ENCODE data around the gene CYP21A2. TPM values are rescaled to one million over a fixed set of nuclear protein-coding genes. Genes with fewer than 3 reads are reported as not detected.
"Not testable (repeated sequence)": the region's sequence is repeated elsewhere in the genome, so short reads cannot be mapped to it uniquely, and the experiment has no call there.

CYP21A2 gene
- total RNA-seq (0.12 and 1.4 TPM in 2 replicates), polyA plus RNA-seq (1.7 and 2.4 TPM in 2 replicates)

DNA sequence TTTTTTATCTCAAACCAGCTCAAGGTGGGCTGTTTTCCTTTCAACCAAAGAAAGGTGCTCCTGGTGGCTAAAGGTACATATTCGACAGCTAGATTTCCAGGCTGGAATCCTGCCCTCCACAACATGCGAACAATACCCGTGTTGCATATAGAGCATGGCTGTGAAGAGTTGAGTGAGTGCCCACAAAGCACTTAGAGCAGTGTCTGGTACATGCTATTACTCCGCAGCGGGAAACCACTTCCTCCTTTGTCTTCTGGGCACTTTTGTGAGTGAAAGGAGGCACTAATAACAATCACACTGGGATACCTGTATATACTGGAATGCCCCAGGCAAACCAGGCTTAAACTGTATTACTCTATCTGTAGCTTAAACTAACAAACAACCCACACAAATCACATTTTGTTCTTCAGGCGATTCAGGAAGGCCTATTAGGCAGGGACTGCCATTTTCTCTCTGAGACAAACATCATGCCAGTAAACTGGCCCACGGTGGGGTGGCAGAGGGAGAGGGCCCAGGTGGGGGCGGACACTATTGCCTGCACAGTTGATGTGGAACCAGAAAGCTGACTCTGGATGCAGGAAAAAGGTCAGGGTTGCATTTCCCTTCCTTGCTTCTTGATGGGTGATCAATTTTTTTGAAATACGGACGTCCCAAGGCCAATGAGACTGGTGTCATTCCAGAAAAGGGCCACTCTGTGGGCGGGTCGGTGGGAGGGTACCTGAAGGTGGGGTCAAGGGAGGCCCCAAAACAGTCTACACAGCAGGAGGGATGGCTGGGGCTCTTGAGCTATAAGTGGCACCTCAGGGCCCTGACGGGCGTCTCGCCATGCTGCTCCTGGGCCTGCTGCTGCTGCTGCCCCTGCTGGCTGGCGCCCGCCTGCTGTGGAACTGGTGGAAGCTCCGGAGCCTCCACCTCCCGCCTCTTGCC is at the start of gene CYP21A2:
Gene CYP21A2 (plus strand): TSS at position 818 of the 927 bp plus-strand sequence. CDS start 8 bp downstream, at position 826.
- H3K27me3 ChIP-seq; H3K36me3 ChIP-seq (replicated peaks; ENCODE audit: insufficient read depth, low read depth); H3K9me3 ChIP-seq (ENCODE audit: low read depth); H3K4me2 ChIP-seq; H3K4me1 ChIP-seq (ENCODE audit: insufficient read depth); H3K79me2 ChIP-seq; H3K9me2 ChIP-seq (replicated peaks; ENCODE audit: insufficient read depth); H2AFZ ChIP-seq; H3K4me3 ChIP-seq; H4K20me1 ChIP-seq (ENCODE audit: insufficient read depth, poor library complexity, severe bottlenecking); DNase-seq (ENCODE audit: low spot score): not testable (repeated sequence)
- H3K27ac ChIP-seq, result peak within 1 kb of the TSS; percentile 68
- WGBS (ENCODE audit: low lambda C conversion rate, missing lambda C conversion rate), result 84% methylated on average over 14 of the region's 19 CpGs

DNA sequence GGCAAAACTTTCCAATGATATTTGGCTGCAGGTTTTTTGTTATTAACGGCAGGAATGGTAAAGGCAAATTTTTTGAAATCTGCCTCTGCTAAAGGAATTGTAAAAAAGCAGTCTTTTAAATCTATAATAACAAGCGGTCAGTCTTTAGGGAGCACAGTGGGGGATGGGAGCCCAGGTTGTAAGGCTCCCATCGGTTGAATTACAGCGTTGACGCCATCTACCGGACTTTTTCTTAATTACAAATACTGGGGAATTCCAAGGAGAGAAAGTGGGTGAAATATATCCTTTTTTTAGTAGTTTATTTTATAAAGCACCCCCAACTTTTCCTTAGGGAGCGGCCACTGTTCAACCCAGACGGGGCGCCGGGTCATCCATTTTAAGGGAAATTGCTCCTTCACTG is 48.9 kb upstream of the CYP21A2 start:
- not testable (repeated sequence) for H2AFZ ChIP-seq; H4K20me1 ChIP-seq (ENCODE audit: insufficient read depth, poor library complexity, severe bottlenecking); H3K79me2 ChIP-seq; H3K27ac ChIP-seq; H3K27me3 ChIP-seq; H3K4me1 ChIP-seq (ENCODE audit: insufficient read depth); H3K4me3 ChIP-seq; H3K4me2 ChIP-seq; H3K9me2 ChIP-seq (replicated peaks; ENCODE audit: insufficient read depth); H3K36me3 ChIP-seq (replicated peaks; ENCODE audit: insufficient read depth, low read depth); DNase-seq (ENCODE audit: low spot score); H3K9me3 ChIP-seq (ENCODE audit: low read depth)
- WGBS (ENCODE audit: low lambda C conversion rate, missing lambda C conversion rate), result no CpG with 5 or more reads among the region's 10 CpGs

- H3K4me3 ChIP-seq; H2AFZ ChIP-seq; H3K4me1 ChIP-seq (ENCODE audit: insufficient read depth); H3K4me2 ChIP-seq; H3K27me3 ChIP-seq; H3K27ac ChIP-seq; H3K36me3 ChIP-seq (replicated peaks; ENCODE audit: insufficient read depth, low read depth); H3K9me2 ChIP-seq (replicated peaks; ENCODE audit: insufficient read depth); H4K20me1 ChIP-seq (ENCODE audit: insufficient read depth, poor library complexity, severe bottlenecking); H3K79me2 ChIP-seq; H3K9me3 ChIP-seq (ENCODE audit: low read depth); DNase-seq (ENCODE audit: low spot score): not testable (repeated sequence)
- 93% methylated on average over 7 of the region's 14 CpGs for WGBS (ENCODE audit: low lambda C conversion rate, missing lambda C conversion rate)
Observed at GRCh38 chr6:31994421-31994820, 43.8 kb upstream of the CYP21A2 start.

- not testable (repeated sequence) for H3K4me2 ChIP-seq; H3K9me3 ChIP-seq (ENCODE audit: low read depth); H3K27ac ChIP-seq; H3K4me1 ChIP-seq (ENCODE audit: insufficient read depth); H3K4me3 ChIP-seq; H3K27me3 ChIP-seq; H3K79me2 ChIP-seq; H4K20me1 ChIP-seq (ENCODE audit: insufficient read depth, poor library complexity, severe bottlenecking); H3K9me2 ChIP-seq (replicated peaks; ENCODE audit: insufficient read depth); DNase-seq (ENCODE audit: low spot score); H3K36me3 ChIP-seq (replicated peaks; ENCODE audit: insufficient read depth, low read depth); H2AFZ ChIP-seq
- WGBS (ENCODE audit: low lambda C conversion rate, missing lambda C conversion rate), result 93% methylated on average over 6 of the region's 6 CpGs
Observed at GRCh38 chr6:31996385-31996784, 41.8 kb upstream of the CYP21A2 start.

DNA sequence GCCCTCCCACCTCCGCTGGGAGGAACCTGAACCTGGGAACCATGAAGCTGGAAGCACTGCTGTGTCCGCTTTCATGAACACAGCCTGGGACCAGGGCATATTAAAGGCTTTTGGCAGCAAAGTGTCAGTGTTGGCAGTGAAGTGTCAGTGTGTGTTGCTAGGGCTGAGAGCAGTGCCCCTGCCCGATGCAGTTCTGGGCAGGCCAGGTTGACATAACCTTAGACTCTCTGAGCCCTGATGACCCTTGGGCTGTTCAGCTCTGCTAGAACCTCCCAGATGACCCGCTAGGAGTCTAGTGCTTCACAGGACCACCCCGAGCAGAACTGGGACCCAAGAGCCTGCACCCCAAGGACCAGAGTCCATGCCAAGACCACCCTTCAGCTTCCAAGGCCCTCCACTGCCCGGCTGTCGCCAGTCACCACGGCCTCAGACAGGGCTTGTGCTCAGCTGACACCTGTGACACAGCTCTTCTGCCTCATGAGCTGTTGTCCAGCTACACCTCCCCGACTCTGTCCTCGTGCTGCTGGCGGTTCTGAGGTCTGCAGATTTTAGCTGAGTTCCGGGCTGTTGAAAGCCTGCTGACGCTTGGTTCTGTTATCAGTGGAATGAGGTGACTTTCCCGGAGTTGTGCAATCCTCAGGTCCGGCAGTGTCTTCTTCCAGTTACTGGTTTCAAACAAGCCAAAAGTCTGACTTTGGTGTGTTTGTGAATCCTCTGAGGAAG is 35.5 kb upstream of the CYP21A2 start:
- H3K4me3 ChIP-seq; H3K9me2 ChIP-seq (replicated peaks; ENCODE audit: insufficient read depth); H3K4me2 ChIP-seq; H3K4me1 ChIP-seq (ENCODE audit: insufficient read depth); H3K9me3 ChIP-seq (ENCODE audit: low read depth); H2AFZ ChIP-seq; H3K27ac ChIP-seq; H4K20me1 ChIP-seq (ENCODE audit: insufficient read depth, poor library complexity, severe bottlenecking); H3K27me3 ChIP-seq; H3K79me2 ChIP-seq; H3K36me3 ChIP-seq (replicated peaks; ENCODE audit: insufficient read depth, low read depth); DNase-seq (ENCODE audit: low spot score): not testable (repeated sequence)
- WGBS (ENCODE audit: low lambda C conversion rate, missing lambda C conversion rate), result no CpG with 5 or more reads among the region's 15 CpGs

DNA sequence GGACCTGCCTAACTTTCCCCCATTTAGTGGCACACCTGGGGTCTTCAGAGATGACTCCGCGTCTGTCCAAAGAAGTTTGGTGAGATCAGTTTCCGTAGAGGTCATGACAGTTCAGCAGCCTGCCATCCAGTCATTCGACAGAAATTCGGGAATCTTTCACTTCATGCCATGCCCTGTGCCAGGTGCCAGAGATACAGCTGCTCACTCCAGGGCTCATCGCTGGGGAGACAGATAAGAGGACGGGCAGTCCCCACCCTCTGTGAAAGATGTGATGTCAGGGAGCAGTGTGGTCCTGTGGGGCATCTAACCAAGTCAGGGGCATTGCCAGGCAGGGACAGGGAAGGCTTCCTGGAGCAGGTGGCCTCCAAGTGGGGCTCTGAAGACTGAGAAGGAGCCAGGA is 34.9 kb upstream of the CYP21A2 start:
- H3K9me3 ChIP-seq (ENCODE audit: low read depth); H3K79me2 ChIP-seq; H4K20me1 ChIP-seq (ENCODE audit: insufficient read depth, poor library complexity, severe bottlenecking); H3K27ac ChIP-seq; H3K4me3 ChIP-seq; DNase-seq (ENCODE audit: low spot score); H3K36me3 ChIP-seq (replicated peaks; ENCODE audit: insufficient read depth, low read depth); H3K9me2 ChIP-seq (replicated peaks; ENCODE audit: insufficient read depth); H3K4me2 ChIP-seq; H3K4me1 ChIP-seq (ENCODE audit: insufficient read depth); H2AFZ ChIP-seq; H3K27me3 ChIP-seq: not testable (repeated sequence)
- WGBS (ENCODE audit: low lambda C conversion rate, missing lambda C conversion rate), result no CpG with 5 or more reads among the region's 7 CpGs

- H3K4me1 ChIP-seq (ENCODE audit: insufficient read depth); H3K9me2 ChIP-seq (replicated peaks; ENCODE audit: insufficient read depth); H3K27ac ChIP-seq; DNase-seq (ENCODE audit: low spot score); H3K79me2 ChIP-seq; H3K9me3 ChIP-seq (ENCODE audit: low read depth); H4K20me1 ChIP-seq (ENCODE audit: insufficient read depth, poor library complexity, severe bottlenecking); H2AFZ ChIP-seq; H3K4me3 ChIP-seq; H3K36me3 ChIP-seq (replicated peaks; ENCODE audit: insufficient read depth, low read depth); H3K27me3 ChIP-seq; H3K4me2 ChIP-seq: not testable (repeated sequence)
- WGBS (ENCODE audit: low lambda C conversion rate, missing lambda C conversion rate), result 100% methylated on average over 3 of the region's 4 CpGs
Observed at GRCh38 chr6:32004393-32004792, 33.8 kb upstream of the CYP21A2 start.

DNA sequence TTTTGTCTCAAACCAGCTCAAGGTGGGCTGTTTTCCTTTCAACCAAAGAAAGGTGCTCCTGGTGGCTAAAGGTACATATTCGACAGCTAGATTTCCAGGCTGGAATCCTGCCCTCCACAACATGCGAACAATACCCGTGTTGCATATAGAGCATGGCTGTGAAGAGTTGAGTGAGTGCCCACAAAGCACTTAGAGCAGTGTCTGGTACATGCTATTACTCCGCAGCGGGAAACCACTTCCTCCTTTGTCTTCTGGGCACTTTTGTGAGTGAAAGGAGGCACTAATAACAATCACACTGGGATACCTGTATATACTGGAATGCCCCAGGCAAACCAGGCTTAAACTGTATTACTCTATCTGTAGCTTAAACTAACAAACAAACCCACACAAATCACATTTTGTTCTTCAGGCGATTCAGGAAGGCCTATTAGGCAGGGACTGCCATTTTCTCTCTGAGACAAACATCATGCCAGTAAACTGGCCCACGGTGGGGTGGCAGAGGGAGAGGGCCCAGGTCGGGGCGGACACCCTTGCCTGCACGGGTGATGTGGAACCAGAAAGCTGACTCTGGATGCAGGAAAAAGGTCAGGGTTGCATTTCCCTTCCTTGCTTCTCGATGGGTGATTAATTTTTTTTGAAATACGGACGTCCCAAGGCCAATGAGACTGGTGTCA is 33.2 kb upstream of the CYP21A2 start:
- H3K4me1 ChIP-seq (ENCODE audit: insufficient read depth); H3K4me3 ChIP-seq; H2AFZ ChIP-seq; H3K36me3 ChIP-seq (replicated peaks; ENCODE audit: insufficient read depth, low read depth); H3K9me2 ChIP-seq (replicated peaks; ENCODE audit: insufficient read depth); DNase-seq (ENCODE audit: low spot score); H3K9me3 ChIP-seq (ENCODE audit: low read depth); H3K27me3 ChIP-seq; H3K4me2 ChIP-seq; H3K79me2 ChIP-seq; H4K20me1 ChIP-seq (ENCODE audit: insufficient read depth, poor library complexity, severe bottlenecking): not testable (repeated sequence)
- peak overlapping the region; percentile 40 for H3K27ac ChIP-seq
- WGBS (ENCODE audit: low lambda C conversion rate, missing lambda C conversion rate), result 74% methylated on average over 9 of the region's 13 CpGs

All from hepatocyte (in vitro differentiated cells).